ENCODE measurements around the gene RGS9.

The RGS9 gene

GRCh38 chr17:65121916-65122806, 15.0 kb upstream of the RGS9 start:
- H3F3A ChIP-seq (ENCODE audit: insufficient read depth, low read length): peaks cover 27% of the 10 kb centered on the region
- H3K4me2 ChIP-seq (ENCODE audit: low read depth, low read length): peak overlapping the region; percentile 74
- no peaks in the 10 kb centered on the region for H3K9me3 ChIP-seq (replicated peaks; ENCODE audit: insufficient read depth, low read length)
- no peaks in the 10 kb centered on the region for H4K20me1 ChIP-seq (ENCODE audit: insufficient read depth, low read length)
- peak; percentile 56 for DNase-seq
- H3K36me3 ChIP-seq (replicated peaks; ENCODE audit: insufficient read depth, low read length): no peaks in the 10 kb centered on the region
- no peaks in the 10 kb centered on the region for H3K79me2 ChIP-seq (ENCODE audit: low read length)
- peak overlapping the region; percentile 51 for H2AFZ ChIP-seq (ENCODE audit: low read length)
- no peaks in the 10 kb centered on the region for H3K9me2 ChIP-seq (replicated peaks; ENCODE audit: insufficient read depth, low read length)
- peak overlapping the region; percentile 90 for H3K27ac ChIP-seq (ENCODE audit: low read length)
- H3K9ac ChIP-seq (ENCODE audit: low read length): peak overlapping the region; percentile 86
- peak overlapping the region; percentile 65 for H3K4me3 ChIP-seq (ENCODE audit: low read length)
- H3K4me1 ChIP-seq (ENCODE audit: low read length): peaks cover 27% of the 10 kb centered on the region
- TF ChIP-seq EZH2 (optimal IDR thresholded peaks at IDR 0.05; ENCODE audit: low read depth, low read length): no peak
- no peak for TF ChIP-seq CTCF (IDR thresholded peaks at IDR 0.05; ENCODE audit: low read length)
- TF ChIP-seq EZH2phosphoT487 (IDR thresholded peaks at IDR 0.05; ENCODE audit: low read length): no peak
- H3K27me3 ChIP-seq (replicated peaks; ENCODE audit: insufficient read depth, low read length): no peaks in the 10 kb centered on the region

- Histone ChIP-seq H3K4me3 (ENCODE audit: low read length) (peak overlapping the region; percentile 65), H3K27me3 (replicated peaks; ENCODE audit: insufficient read depth, low read length) (no peaks in the 10 kb centered on the region), H3K9ac (ENCODE audit: low read length) (peak overlapping the region; percentile 86), H4K20me1 (ENCODE audit: insufficient read depth, low read length) (no peaks in the 10 kb centered on the region), H3K4me1 (ENCODE audit: low read length) (peaks cover 27% of the 10 kb centered on the region), H3K9me2 (replicated peaks; ENCODE audit: insufficient read depth, low read length) (no peaks in the 10 kb centered on the region), H3F3A (ENCODE audit: insufficient read depth, low read length) (peaks cover 27% of the 10 kb centered on the region), H3K9me3 (replicated peaks; ENCODE audit: insufficient read depth, low read length) (no peaks in the 10 kb centered on the region), H3K36me3 (replicated peaks; ENCODE audit: insufficient read depth, low read length) (no peaks in the 10 kb centered on the region), H3K79me2 (ENCODE audit: low read length) (no peaks in the 10 kb centered on the region), H2AFZ (ENCODE audit: low read length) (peak overlapping the region; percentile 71), H3K27ac (ENCODE audit: low read length) (peak overlapping the region; percentile 90), H3K4me2 (ENCODE audit: low read depth, low read length) (peak overlapping the region; percentile 74)
- DNase-seq: peak; percentile 92
- TF ChIP-seq EZH2 (optimal IDR thresholded peaks at IDR 0.05; ENCODE audit: low read depth, low read length) (no peak), CTCF (IDR thresholded peaks at IDR 0.05; ENCODE audit: low read length) (no peak), EZH2phosphoT487 (IDR thresholded peaks at IDR 0.05; ENCODE audit: low read length) (no peak)
These were observed 14.1 kb upstream of the RGS9 start for GRCh38 chr17:65122836-65123756.

- Histone ChIP-seq H3K79me2 (ENCODE audit: low read length) (no peaks in the 10 kb centered on the region), H3K36me3 (replicated peaks; ENCODE audit: insufficient read depth, low read length) (no peaks in the 10 kb centered on the region), H3K9me3 (replicated peaks; ENCODE audit: insufficient read depth, low read length) (no peaks in the 10 kb centered on the region), H3K9ac (ENCODE audit: low read length) (peak overlapping the region; percentile 86; the same call in 1 of the 2 replicates), H3K4me2 (ENCODE audit: low read depth, low read length) (peak overlapping the region; percentile 74), H3F3A (ENCODE audit: insufficient read depth, low read length) (peaks cover 27% of the 10 kb centered on the region), H3K27ac (ENCODE audit: low read length) (peak overlapping the region; percentile 90; the same call in 1 of the 2 replicates), H3K4me3 (ENCODE audit: low read length) (peak overlapping the region; percentile 65), H2AFZ (ENCODE audit: low read length) (peak overlapping the region; percentile 71), H3K4me1 (ENCODE audit: low read length) (peaks cover 27% of the 10 kb centered on the region), H3K27me3 (replicated peaks; ENCODE audit: insufficient read depth, low read length) (no peaks in the 10 kb centered on the region), H4K20me1 (ENCODE audit: insufficient read depth, low read length) (no peaks in the 10 kb centered on the region), H3K9me2 (replicated peaks; ENCODE audit: insufficient read depth, low read length) (no peaks in the 10 kb centered on the region)
- DNase-seq: no peak
- no peak for TF ChIP-seq EZH2 (optimal IDR thresholded peaks at IDR 0.05; ENCODE audit: low read depth, low read length)
These were observed 13.2 kb upstream of the RGS9 start for GRCh38 chr17:65123757-65124675.

All from MM.1S (cell line).